Endothelial cell of umbilical vein (primary cell): Measurements from ENCODE around the gene CCDC80. TPM values are rescaled to one million over a fixed set of nuclear protein-coding genes. Genes with fewer than 3 reads are reported as not detected.

Source experiments
- BruUV-seq: library from RNA; stranded (reverse); fragments of 400-500 nt; replicated peaks from 2 replicates; lab custom pipeline; 2021; lab: Mats Ljungman, UMichigan
- CTCF ChIA-PET: fragments of 300-600, 350-600 bp; sonication (Branson Sonifier 250); formaldehyde crosslinking; loops from one replicate; lab custom pipeline; 2021; ENCODE audit warnings: antibody characterized with exemption, inconsistent platforms; lab: Charles Lee
- POLR2A ChIA-PET: fragments of 300-600, 350-600 bp; sonication (Branson Sonifier 250); formaldehyde crosslinking; loops from one replicate; lab custom pipeline; 2021; ENCODE audit warnings: antibody characterized with exemption, inconsistent platforms; lab: Charles Lee
- DNase-seq: peaks from one replicate; pipeline ENCODE4 v3.0.0-alpha.2; 2011; ENCODE audit warnings: low read depth, low spot score
- FAIRE-seq: peaks from 2 replicates; lab custom pipeline; 2011; peaks lifted over from hg19 to GRCh38; lab: Jason Lieb, UNC
- H2AFZ ChIP-seq: 2 replicates; pipeline ENCODE4 v1.6.0; 2012; ENCODE audit warnings: low read depth, low read length, control low read depth, inconsistent platforms
- H3K27ac ChIP-seq: 2 replicates; pipeline ENCODE4 v1.5.1; 2011; ENCODE audit warnings: low read depth, mild to moderate bottlenecking, control low read depth, low read length, moderate library complexity; ENCODE audit not compliant: insufficient read depth
- H3K27me3 ChIP-seq, 2 experiments: 2 replicates each; pipeline versions ENCODE4 v1.6.0 to v1.6.1; 2011; ENCODE audit warnings: low read length in 2 of 2, mixed read lengths in 1 of 2; ENCODE audit not compliant: control insufficient read depth in 2 of 2, insufficient read depth in 2 of 2
- H3K36me3 ChIP-seq, 2 experiments: 2 replicates in 1 of 2; 3 replicates in 1 of 2; pipeline ENCODE4 v1.5.1; 2011; ENCODE audit warnings: low read length in 2 of 2, mild to moderate bottlenecking in 1 of 2, moderate library complexity in 1 of 2; ENCODE audit not compliant: control insufficient read depth in 2 of 2, insufficient read depth in 2 of 2; ENCODE audit errors: extremely low read depth in 1 of 2
- H3K4me1 ChIP-seq: 3 replicates; pipeline ENCODE4 v1.5.1; 2011; ENCODE audit warnings: mild to moderate bottlenecking, low read length; ENCODE audit not compliant: control insufficient read depth, insufficient read depth; ENCODE audit errors: extremely low read depth
- H3K4me2 ChIP-seq: 2 replicates; pipeline ENCODE4 v1.6.1; 2011; ENCODE audit warnings: low read length, control low read depth, mixed read lengths; ENCODE audit not compliant: insufficient read depth
- H3K4me3 ChIP-seq, 3 experiments: fragments of 200-600 bp in 1 of 3; sonication (generic), shearing (Covaris generic) in 1 of 3; replicated peaks in 1 of 3; 2 replicates each; pipeline ENCODE4 v1.5.1; 2011 to 2016; ENCODE audit warnings: control low read depth in 3 of 3, low read length in 3 of 3, mild to moderate bottlenecking in 2 of 3, inconsistent platforms in 1 of 3, low read depth in 1 of 3, moderate library complexity in 1 of 3; ENCODE audit not compliant: insufficient read depth in 1 of 3
- H3K79me2 ChIP-seq: 2 replicates; pipeline ENCODE4 v1.6.0; 2012; ENCODE audit warnings: low read length, inconsistent platforms; ENCODE audit not compliant: control insufficient read depth, insufficient read depth
- H3K9ac ChIP-seq: replicated peaks from 2 replicates; pipeline ENCODE3; 2011; ENCODE audit warnings: low read length, control low read depth; ENCODE audit not compliant: insufficient read depth; ENCODE audit errors: extremely low read depth
- H3K9me1 ChIP-seq: replicated peaks from 3 replicates; pipeline ENCODE4 v1.6.0; 2011; ENCODE audit warnings: mild to moderate bottlenecking, low read length; ENCODE audit not compliant: control insufficient read depth, insufficient read depth; ENCODE audit errors: extremely low read depth
- H3K9me3 ChIP-seq: replicated peaks from 2 replicates; pipeline ENCODE4 v1.5.1; 2012; ENCODE audit warnings: low read length, inconsistent platforms; ENCODE audit not compliant: control insufficient read depth, insufficient read depth
- H4K20me1 ChIP-seq: replicated peaks from 2 replicates; pipeline ENCODE3; 2011; ENCODE audit warnings: mild to moderate bottlenecking, low read length; ENCODE audit not compliant: control insufficient read depth, insufficient read depth; ENCODE audit errors: extremely low read depth
- EZH2 ChIP-seq: IDR thresholded peaks from 2 replicates; pipeline ENCODE4 v1.6.1; 2012; ENCODE audit warnings: borderline replicate concordance, low read depth, mild to moderate bottlenecking, moderate library complexity, low read length, inconsistent platforms; ENCODE audit not compliant: severe bottlenecking
- GATA2 ChIP-seq: IDR thresholded peaks from 2 replicates; pipeline ENCODE4 v1.7.0; 2011; ENCODE audit warnings: low read depth, mild to moderate bottlenecking, moderate library complexity, mixed read lengths, low read length; ENCODE audit not compliant: insufficient read length, insufficient read depth
- JUN ChIP-seq: IDR thresholded peaks from 2 replicates; pipeline ENCODE4 v1.6.1; 2011; ENCODE audit warnings: borderline replicate concordance, low read depth; ENCODE audit not compliant: insufficient read length, insufficient read depth
- MYC ChIP-seq: IDR thresholded peaks from one replicate; pipeline ENCODE4 v1.6.1; 2011; ENCODE audit warnings: mild to moderate bottlenecking, low read depth, low read length
- POLR2AphosphoS5 ChIP-seq: IDR thresholded peaks from 2 replicates; pipeline ENCODE4 v1.6.1; 2012; ENCODE audit warnings: low read depth, mild to moderate bottlenecking, control low read depth, low read length, moderate library complexity; ENCODE audit not compliant: insufficient read depth
- dilution Hi-C: fragments of 300-500 bp; cut with MboI; formaldehyde crosslinking; loops from one replicate; pipeline ENCODE4 v1.15.0; 2019; ENCODE audit warnings: low sequenced_read_pairs; ENCODE audit not compliant: extremely low pct_ligation_motif_present
- intact Hi-C: fragments of 100-400 bp; cut with micrococcal nuclease; formaldehyde crosslinking; loops from one replicate; pipeline ENCODE4 v1.10.0; 2022
- polyA plus RNA-seq, 4 experiments: library from polyadenylated mRNA; depleted of rRNA in 3 of 4; stranded (reverse) in 3 of 4; unstranded in 1 of 4; fragments of >200 nt; gene quantifications; 2 replicates each; pipeline versions ENCODE4 v1.2.1 to v1.2.3, GENCODE V29; 2011 to 2012; ENCODE audit warnings: missing spikeins in 1 of 4
- total RNA-seq: library from RNA; stranded (reverse); gene quantifications from 2 replicates; pipeline ENCODE4 v1.2.3, GENCODE V29; 2021
- TF ChIP-seq, protein P1 (sequence below), 2 donors: IDR thresholded peaks; 1 replicate in 1 of 2; 2 replicates in 1 of 2; pipeline ENCODE4 v1.5.1; 2011; ENCODE audit warnings: low read length in 2 of 2, mild to moderate bottlenecking in 2 of 2, moderate library complexity in 2 of 2, control low read depth in 1 of 2, inconsistent platforms in 1 of 2, low read depth in 1 of 2; ENCODE audit not compliant: insufficient read depth in 1 of 2; ENCODE audit errors: extremely low read depth in 1 of 2

Gene CCDC80
- total and polyA plus RNA-seq, 2 donors (not counting 3 experiments of a cell fraction or from before 2014, with no cell fraction given): 28.4 to 77.2 TPM

DNA sequence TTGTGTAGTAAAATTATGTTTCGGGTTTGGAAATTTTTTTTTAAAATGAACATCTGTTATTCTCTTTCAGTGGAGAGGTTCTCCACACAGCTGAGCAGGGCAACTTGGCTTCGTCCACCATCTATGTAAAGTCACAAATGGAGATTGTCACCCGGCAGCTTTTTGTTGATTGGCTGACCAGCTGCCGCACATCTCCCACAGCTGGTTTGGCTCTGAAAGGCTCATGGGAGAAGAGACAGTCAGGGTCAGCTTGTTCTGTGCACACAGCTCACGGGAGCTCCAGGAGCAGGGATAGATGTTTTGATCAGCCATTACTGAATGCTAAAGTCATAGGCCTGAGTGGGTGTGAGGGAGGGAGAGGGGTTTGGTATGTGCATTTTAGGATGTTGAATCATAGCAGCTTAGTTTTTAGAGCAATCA lies 12.9 kb upstream of the CCDC80 start:
- dilution Hi-C loops: no loop called here
- Histone ChIP-seq H3K9ac (no peak overlapping the region), H3K9me1 (no peaks in the 10 kb centered on the region), H3K9me3 (no peaks in the 10 kb centered on the region), H2AFZ (peak overlapping the region; percentile 20), H3K4me1 (no peaks in the 10 kb centered on the region), H3K27ac (no peak overlapping the region), H3K36me3 (no peaks in the 10 kb centered on the region), H4K20me1 (no peaks in the 10 kb centered on the region), H3K4me2 (no peak overlapping the region), H3K79me2 (no peaks in the 10 kb centered on the region), H3K4me3 (no peak overlapping the region), H3K27me3 (no peaks in the 10 kb centered on the region)
- ChIA-PET CTCF (interaction anchor here (1.2 to 2.3 kb wide), 4 partner anchors 9 to 72 kb away, joined by 4 to 14 read pairs (median 4); no protein-coding TSS in a partner anchor), POLR2A (interaction anchor here (0.8 kb wide), 1 partner anchor 12 kb away, joined by 3 read pairs; no protein-coding TSS in a partner anchor)
- intact Hi-C loops: no loop called here
- DNase-seq (no peak), FAIRE-seq (no peak)
- no TSS peak for BruUV-seq
- TF ChIP-seq GATA2: no peak
- TF ChIP-seq, protein P1, sequence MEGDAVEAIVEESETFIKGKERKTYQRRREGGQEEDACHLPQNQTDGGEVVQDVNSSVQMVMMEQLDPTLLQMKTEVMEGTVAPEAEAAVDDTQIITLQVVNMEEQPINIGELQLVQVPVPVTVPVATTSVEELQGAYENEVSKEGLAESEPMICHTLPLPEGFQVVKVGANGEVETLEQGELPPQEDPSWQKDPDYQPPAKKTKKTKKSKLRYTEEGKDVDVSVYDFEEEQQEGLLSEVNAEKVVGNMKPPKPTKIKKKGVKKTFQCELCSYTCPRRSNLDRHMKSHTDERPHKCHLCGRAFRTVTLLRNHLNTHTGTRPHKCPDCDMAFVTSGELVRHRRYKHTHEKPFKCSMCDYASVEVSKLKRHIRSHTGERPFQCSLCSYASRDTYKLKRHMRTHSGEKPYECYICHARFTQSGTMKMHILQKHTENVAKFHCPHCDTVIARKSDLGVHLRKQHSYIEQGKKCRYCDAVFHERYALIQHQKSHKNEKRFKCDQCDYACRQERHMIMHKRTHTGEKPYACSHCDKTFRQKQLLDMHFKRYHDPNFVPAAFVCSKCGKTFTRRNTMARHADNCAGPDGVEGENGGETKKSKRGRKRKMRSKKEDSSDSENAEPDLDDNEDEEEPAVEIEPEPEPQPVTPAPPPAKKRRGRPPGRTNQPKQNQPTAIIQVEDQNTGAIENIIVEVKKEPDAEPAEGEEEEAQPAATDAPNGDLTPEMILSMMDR (IDR thresholded peaks at IDR 0.05; ENCODE audit: extremely low read depth in 1 of 2, insufficient read depth in 1 of 2, low read depth in 1 of 2, low read length in 2 of 2): no peak
- TF ChIP-seq EZH2: no peak
- no peak for TF ChIP-seq JUN
- no peak for TF ChIP-seq MYC
- no peak for TF ChIP-seq POLR2AphosphoS5
